NCI-H2196 (cell line): ENCODE results near the gene GRID2IP.

ENCODE experiments used
- DNase-seq: peaks from one replicate; lab custom pipeline; 2025; ENCODE audit not compliant: unreplicated experiment; lab: John Stamatoyannopoulos, UW

The GRID2IP gene

GRCh38 chr7:6528401-6529130 is 22.7 kb downstream of the GRID2IP start:
- no peak for DNase-seq

- no peak for DNase-seq
These were observed 24.3 kb downstream of the GRID2IP start for GRCh38 chr7:6526997-6527378.

GRCh38 chr7:6520163-6520981 is 30.9 kb downstream of the GRID2IP start:
- DNase-seq = no peak

- peak; percentile 89 for DNase-seq
These were observed 34.8 kb downstream of the GRID2IP start for GRCh38 chr7:6516387-6516983.

- no peak for DNase-seq
These were observed 37.7 kb downstream of the GRID2IP start for GRCh38 chr7:6513541-6513940.

DNA sequence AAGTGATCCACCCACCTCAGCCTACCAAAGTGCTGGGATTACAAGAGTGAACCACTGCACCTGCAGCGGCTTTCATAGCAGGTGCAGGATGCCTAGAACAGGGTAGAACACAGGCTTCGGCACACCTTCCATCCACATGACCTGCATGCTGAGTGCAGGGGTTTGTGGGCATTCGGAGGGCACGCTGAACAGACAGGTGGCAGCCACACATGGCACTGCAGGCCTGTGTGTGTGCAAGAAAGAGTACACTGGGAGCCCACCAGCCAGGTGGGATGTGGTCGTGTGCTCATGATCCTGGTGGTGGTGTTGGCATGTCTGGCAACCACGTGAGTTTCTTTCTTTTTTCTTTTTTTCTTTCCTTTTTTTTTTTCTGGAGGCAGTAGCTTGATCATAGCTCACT is 38.4 kb downstream of the GRID2IP start:
- no peak for DNase-seq

DNA sequence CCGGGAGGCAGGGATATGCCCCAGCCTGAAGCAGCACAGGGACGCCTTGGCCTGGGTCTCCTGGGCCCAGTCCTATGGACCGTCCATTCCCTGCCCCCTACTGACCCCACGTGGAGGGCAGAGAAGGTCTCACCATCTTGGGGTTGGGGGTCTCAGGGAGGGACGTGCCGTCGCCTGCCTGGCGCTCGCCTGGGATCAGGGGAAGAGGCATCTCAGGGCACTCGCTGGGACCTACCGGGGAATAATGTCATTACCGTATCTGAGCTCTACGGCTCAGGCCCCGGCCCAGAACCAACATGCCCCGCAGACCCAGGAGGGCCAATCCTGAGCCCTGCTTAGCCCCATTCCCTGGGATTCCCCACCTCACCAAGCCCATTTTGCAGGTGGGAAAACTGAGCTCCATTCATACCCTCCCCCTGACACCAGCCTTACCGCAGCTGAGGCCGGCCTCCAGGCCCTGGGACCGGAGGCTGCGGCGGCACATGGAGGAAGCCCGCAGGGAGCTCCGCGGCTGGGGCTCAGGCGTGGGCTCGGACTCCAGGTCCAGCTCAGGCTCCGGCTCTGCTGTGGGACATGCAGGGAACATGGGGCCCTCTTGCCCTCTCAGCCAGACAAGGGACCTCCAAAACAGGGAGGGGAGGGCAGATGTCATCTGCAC is 40.7 kb downstream of the GRID2IP start:
- no peak for DNase-seq

DNA sequence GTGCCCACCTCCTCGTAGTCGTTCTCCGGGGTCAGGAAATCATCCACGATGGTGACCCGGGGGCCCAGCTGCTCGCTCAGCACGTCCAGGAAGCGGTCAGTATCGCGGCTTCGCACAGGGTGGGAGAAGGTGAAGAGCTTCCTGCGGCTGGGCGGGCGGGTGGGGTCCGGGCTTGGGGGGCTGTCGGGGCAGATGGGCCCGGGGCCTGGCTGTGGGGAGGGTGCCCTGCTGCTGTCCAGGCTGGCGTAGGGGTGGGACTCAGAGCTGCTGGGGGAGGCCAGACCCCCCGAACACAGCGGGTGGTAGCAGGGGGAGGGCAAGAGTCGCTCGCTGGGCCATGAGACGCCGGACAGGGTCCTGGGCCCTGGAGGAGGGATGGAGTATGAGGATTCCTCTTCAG is 42.3 kb downstream of the GRID2IP start:
- DNase-seq = no peak

DNA sequence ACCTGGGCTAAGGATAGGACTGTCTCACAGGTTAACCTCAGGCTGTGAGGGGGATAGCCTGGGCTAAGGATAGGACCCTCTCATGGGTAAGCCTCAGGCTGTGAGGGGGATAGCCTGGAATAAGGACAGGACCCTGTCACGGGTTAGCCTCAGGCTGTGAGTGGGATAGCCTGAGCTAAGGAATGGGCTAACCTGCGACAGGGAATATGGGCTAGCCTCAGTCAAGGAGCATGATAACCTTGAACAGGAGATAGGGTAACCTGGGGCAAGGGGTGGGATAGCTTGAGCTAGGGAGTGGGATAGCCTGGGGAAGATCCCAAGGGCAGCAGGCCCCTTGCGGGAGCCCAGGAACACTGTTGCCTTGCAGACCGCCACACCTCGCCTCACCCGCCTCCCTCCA is 42.7 kb downstream of the GRID2IP start:
- DNase-seq = no peak

GRCh38 chr7:6507906-6508305 is 43.4 kb downstream of the GRID2IP start:
- DNase-seq = no peak

GRCh38 chr7:6505685-6506559 is 45.3 kb downstream of the GRID2IP start:
- DNase-seq = no peak

GRCh38 chr7:6504996-6505395 is 46.3 kb downstream of the GRID2IP start:
- no peak for DNase-seq

DNA sequence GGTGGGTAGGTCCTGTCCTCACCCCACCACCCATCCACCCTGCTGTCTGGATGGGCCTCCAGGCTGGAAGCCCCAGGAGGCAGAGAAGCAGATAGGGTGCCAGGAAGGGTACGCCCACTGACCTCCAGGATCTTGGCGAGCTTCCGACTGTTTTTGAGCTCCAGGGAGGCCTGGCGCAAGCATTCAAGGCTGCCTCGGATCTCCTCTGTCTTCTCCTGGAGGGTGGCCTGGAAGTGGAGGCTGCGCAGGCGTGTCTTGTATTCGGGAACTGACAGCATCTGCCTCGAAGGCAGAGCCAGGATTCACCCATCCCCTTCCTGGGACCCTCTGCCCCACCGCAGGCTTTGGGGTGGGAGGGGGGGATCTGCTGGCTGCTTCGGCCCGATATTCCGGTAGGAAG is 48.4 kb downstream of the GRID2IP start:
- DNase-seq = no peak

DNA sequence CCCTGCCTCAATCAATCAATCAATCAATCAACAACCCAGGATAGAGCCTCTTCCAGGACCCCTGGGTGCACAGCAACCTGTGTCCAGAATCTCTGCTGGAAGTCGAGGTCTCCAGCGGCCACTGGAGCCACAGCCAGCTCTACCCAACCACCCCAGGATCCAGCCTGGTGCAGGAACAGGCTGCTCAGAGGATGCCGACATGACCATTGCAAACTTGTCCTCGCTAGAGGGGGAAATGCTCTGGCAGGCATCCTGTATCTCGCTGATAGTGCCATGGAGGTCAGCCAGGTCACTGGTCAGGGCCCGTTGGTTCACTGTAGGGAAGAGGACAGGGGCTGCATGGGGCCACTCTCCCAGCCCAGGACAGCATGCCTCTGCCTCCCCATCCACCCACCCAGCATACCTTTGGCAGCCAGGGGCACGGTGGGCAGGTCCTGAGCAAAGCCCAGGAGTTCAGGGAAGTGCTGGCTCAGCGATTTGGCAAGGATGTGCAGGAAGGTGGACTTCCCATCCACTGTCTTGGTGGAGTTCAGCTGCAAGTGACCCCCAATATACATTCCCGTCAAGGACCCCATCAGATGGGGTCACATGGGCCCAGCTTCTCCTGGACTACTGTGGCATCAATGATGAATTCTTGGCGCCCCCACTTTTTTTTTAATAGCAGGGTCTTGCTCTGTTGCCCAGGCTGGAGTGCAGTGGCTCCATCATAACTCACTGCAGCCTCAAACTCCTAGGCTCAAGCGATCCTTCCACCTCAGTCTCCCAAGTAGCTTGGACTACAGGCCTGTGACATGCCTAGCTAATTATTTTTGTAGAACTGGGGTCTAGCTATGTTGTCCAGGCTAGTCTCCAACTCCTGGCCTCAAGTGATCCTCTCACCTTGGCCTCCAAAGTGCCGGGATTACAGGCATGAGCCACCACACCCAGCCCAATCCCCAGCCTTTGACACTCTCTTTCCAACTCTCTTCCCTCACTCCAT is 49.4 kb downstream of the GRID2IP start:
- DNase-seq = no peak

- DNase-seq = no peak
These were observed 50.6 kb downstream of the GRID2IP start for GRCh38 chr7:6500691-6501090.

- no peak for DNase-seq
These were observed 53.3 kb downstream of the GRID2IP start for GRCh38 chr7:6497994-6498393.

GRCh38 chr7:6497637-6497905 is 53.7 kb downstream of the GRID2IP start:
- no peak for DNase-seq

DNA sequence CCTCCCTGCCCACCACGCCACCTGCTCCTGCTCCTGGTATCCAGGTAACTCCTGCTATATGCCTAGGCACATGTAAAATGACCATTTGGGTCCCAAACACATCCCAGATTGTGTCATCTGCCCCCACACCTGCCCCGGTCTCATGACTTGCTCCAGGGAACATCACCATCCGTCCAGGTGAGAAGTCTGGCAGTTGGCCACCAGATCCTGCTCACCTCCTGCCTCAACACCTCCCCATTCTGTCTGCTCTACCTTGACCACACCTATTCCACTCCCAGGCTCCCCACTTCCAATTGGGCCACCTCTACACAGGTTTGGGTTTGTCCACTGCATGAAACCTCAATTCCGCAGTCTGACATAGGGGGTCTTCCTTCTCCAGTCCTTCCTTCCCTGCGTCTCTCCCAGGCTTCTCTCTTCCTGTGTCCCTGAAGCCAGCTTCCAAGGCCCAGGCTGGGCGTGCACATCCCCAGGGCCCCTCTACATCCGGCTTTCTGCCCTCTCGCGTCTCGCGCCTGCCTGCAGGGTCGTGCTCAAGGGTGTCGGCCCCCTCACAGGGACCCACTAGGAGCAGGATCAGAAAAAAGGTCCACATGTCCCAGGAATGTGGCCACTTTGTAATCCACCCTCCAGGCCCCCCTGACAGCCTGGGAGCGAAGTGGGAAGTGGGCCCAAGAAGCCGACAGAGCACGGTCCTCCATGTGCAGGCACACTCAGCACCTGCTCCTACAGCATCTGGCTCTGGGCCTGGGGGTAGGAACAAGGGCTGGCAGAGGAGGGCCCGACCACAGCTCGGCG is 54.2 kb downstream of the GRID2IP start:
- no peak for DNase-seq
